ENCODE data around the gene PDIA2.
"Not testable (repeated sequence)": the region's sequence is repeated elsewhere in the genome, so short reads cannot be mapped to it uniquely, and the experiment has no call there.

PDIA2 gene

GRCh38 chr16:283033-283805 is at the start of gene PDIA2:
Gene PDIA2 (plus strand): TSS chr16:283164. CDS start chr16:283170, 6 bp downstream.
- no peak for DNase-seq (ENCODE audit: low read depth, low spot score)

GRCh38 chr16:234468-235305 is 48.3 kb upstream of the PDIA2 start, which contains the start of gene FAM234A:
Gene FAM234A (plus strand): TSS chr16:234821. CDS start chr16:254414, 19,593 bp downstream.
- peak; percentile 98 for DNase-seq (ENCODE audit: low read depth, low spot score)

- DNase-seq (ENCODE audit: low read depth, low spot score): no peak
Measured at GRCh38 chr16:239948-240277, 43.1 kb upstream of the PDIA2 start.

GRCh38 chr16:240559-240958 is 42.4 kb upstream of the PDIA2 start:
- DNase-seq (ENCODE audit: low read depth, low spot score): no peak

GRCh38 chr16:242281-242680 is 40.7 kb upstream of the PDIA2 start:
- DNase-seq (ENCODE audit: low read depth, low spot score): no peak

- no peak for DNase-seq (ENCODE audit: low read depth, low spot score)
Measured at GRCh38 chr16:243348-243747, 39.6 kb upstream of the PDIA2 start.

- no peak for DNase-seq (ENCODE audit: low read depth, low spot score)
Measured at GRCh38 chr16:245105-245504, 37.9 kb upstream of the PDIA2 start.

GRCh38 chr16:247027-247426 is 35.9 kb upstream of the PDIA2 start:
- DNase-seq (ENCODE audit: low read depth, low spot score): no peak

- DNase-seq (ENCODE audit: low read depth, low spot score): no peak
Measured at GRCh38 chr16:249431-249830, 33.5 kb upstream of the PDIA2 start.

GRCh38 chr16:252366-253337 is 30.3 kb upstream of the PDIA2 start:
- DNase-seq (ENCODE audit: low read depth, low spot score): no peak

- no peak for DNase-seq (ENCODE audit: low read depth, low spot score)
Measured at GRCh38 chr16:253833-254232, 29.1 kb upstream of the PDIA2 start.

GRCh38 chr16:254461-254860 is 28.5 kb upstream of the PDIA2 start:
- no peak for DNase-seq (ENCODE audit: low read depth, low spot score)

- no peak for DNase-seq (ENCODE audit: low read depth, low spot score)
Measured at GRCh38 chr16:255183-255582, 27.8 kb upstream of the PDIA2 start.

- not testable (repeated sequence) for DNase-seq (ENCODE audit: low read depth, low spot score)
Measured at GRCh38 chr16:258091-258490, 24.9 kb upstream of the PDIA2 start.

- DNase-seq (ENCODE audit: low read depth, low spot score): no peak
Measured at GRCh38 chr16:259226-259625, 23.7 kb upstream of the PDIA2 start.

GRCh38 chr16:259814-260253 is 23.1 kb upstream of the PDIA2 start:
- no peak for DNase-seq (ENCODE audit: low read depth, low spot score)

GRCh38 chr16:260326-260725 is 22.6 kb upstream of the PDIA2 start:
- no peak for DNase-seq (ENCODE audit: low read depth, low spot score)

GRCh38 chr16:261031-261691 is 21.8 kb upstream of the PDIA2 start:
- DNase-seq (ENCODE audit: low read depth, low spot score): no peak

GRCh38 chr16:262121-262745 is 20.7 kb upstream of the PDIA2 start:
- DNase-seq (ENCODE audit: low read depth, low spot score): no peak

GRCh38 chr16:263182-263774 is 19.7 kb upstream of the PDIA2 start:
- no peak for DNase-seq (ENCODE audit: low read depth, low spot score)

All from astrocyte of the hippocampus (primary cell).